IMR-90 (cell line): ENCODE measurements around the gene TIPIN. TPM values are rescaled to one million over a fixed set of nuclear protein-coding genes. Genes with fewer than 3 reads are reported as not detected.

Experiments used
- ATAC-seq: fragments of 200-7000 bp; cut with Tn5 transposase; 2 replicates; pipeline ENCODE4 v1.9.1; 2020; ENCODE audit warnings: low read depth, mild to moderate bottlenecking, moderate library complexity
- BruUV-seq: library from RNA; stranded (reverse); fragments of 400-500 nt; replicated peaks from 2 replicates; lab custom pipeline; 2021; lab: Mats Ljungman, UMichigan
- CTCF ChIA-PET: fragments of 300-600 bp; formaldehyde crosslinking; extraction: SDS; loops from one replicate; lab custom pipeline; 2021; ENCODE audit warnings: antibody characterized with exemption; lab: Yijun Ruan, JAX
- POLR2A ChIA-PET: fragments of 300-600 bp; sonication (Branson Sonifier 250); formaldehyde crosslinking; loops from one replicate; lab custom pipeline; 2022; ENCODE audit warnings: antibody characterized with exemption; ENCODE audit not compliant: unreplicated experiment; lab: Charles Lee
- DNase-seq: peaks from one replicate; pipeline ENCODE4 v3.0.0; 2013
- H2AFZ ChIP-seq: replicated peaks from 2 replicates; pipeline ENCODE3; 2013; ENCODE audit warnings: low read length, mild to moderate bottlenecking; ENCODE audit not compliant: poor library complexity
- H2AK5ac ChIP-seq: 2 replicates; pipeline ENCODE4 v1.6.1; 2013; ENCODE audit warnings: low read depth, low read length, inconsistent platforms
- H2AK9ac ChIP-seq: replicated peaks from 2 replicates; pipeline ENCODE3; 2013; ENCODE audit warnings: mild to moderate bottlenecking, low read depth, low read length, moderate library complexity; ENCODE audit not compliant: poor library complexity
- H2BK120ac ChIP-seq: 2 replicates; pipeline ENCODE4 v1.6.1; 2013; ENCODE audit warnings: low read depth, low read length, inconsistent platforms
- H2BK15ac ChIP-seq: 3 replicates; pipeline ENCODE4 v1.6.1; 2013; ENCODE audit warnings: low read depth, low read length, inconsistent platforms
- H2BK20ac ChIP-seq: 2 replicates; pipeline ENCODE4 v1.6.1; 2013; ENCODE audit warnings: low read depth, mild to moderate bottlenecking, inconsistent platforms, low read length, moderate library complexity
- H2BK5ac ChIP-seq: 2 replicates; pipeline ENCODE4 v1.6.1; 2013; ENCODE audit warnings: mild to moderate bottlenecking, low read depth, low read length, inconsistent platforms; ENCODE audit not compliant: poor library complexity, severe bottlenecking
- H3K14ac ChIP-seq: replicated peaks from 2 replicates; pipeline ENCODE4 v1.6.1; 2013; ENCODE audit warnings: low read depth, low read length, inconsistent platforms
- H3K18ac ChIP-seq: 2 replicates; pipeline ENCODE4 v1.6.1; 2013; ENCODE audit warnings: low read depth, low read length, control low read depth
- H3K23ac ChIP-seq: 2 replicates; pipeline ENCODE4 v1.6.1; 2013; ENCODE audit warnings: low read depth, low read length, inconsistent platforms
- H3K27ac ChIP-seq: 2 replicates; pipeline ENCODE4 v1.5.1; 2013; ENCODE audit warnings: mild to moderate bottlenecking, control low read depth, low read length; ENCODE audit not compliant: insufficient read depth
- H3K27me3 ChIP-seq: 2 replicates; pipeline ENCODE4 v1.6.1; 2013; ENCODE audit warnings: low read length; ENCODE audit not compliant: control insufficient read depth, insufficient read depth
- H3K36me3 ChIP-seq: 2 replicates; pipeline ENCODE4 v1.6.1; 2013; ENCODE audit warnings: low read length, mixed read lengths; ENCODE audit not compliant: control insufficient read depth, insufficient read depth
- H3K4ac ChIP-seq: 2 replicates; pipeline ENCODE4 v1.6.1; 2013; ENCODE audit warnings: low read depth, low read length, inconsistent platforms
- H3K4me1 ChIP-seq: 2 replicates; pipeline ENCODE4 v1.6.1; 2013; ENCODE audit warnings: low read length, mixed read lengths; ENCODE audit not compliant: control insufficient read depth, insufficient read depth
- H3K4me2 ChIP-seq: 2 replicates; pipeline ENCODE4 v1.6.1; 2013; ENCODE audit warnings: low read depth, mild to moderate bottlenecking, control low read depth, low read length, moderate library complexity
- H3K4me3 ChIP-seq: 2 replicates; pipeline ENCODE4 v1.5.1; 2013; ENCODE audit warnings: low read depth, mild to moderate bottlenecking, control low read depth, low read length, moderate library complexity; ENCODE audit not compliant: insufficient read depth
- H3K56ac ChIP-seq: 2 replicates; pipeline ENCODE4 v1.6.1; 2013; ENCODE audit warnings: low read length, inconsistent platforms; ENCODE audit not compliant: insufficient read depth; ENCODE audit errors: extremely low read depth
- H3K79me1 ChIP-seq, 2 experiments: 2 replicates each; pipeline ENCODE4 v1.6.1; 2013; ENCODE audit warnings: low read length in 2 of 2, inconsistent platforms in 1 of 2, low read depth in 1 of 2
- H3K9ac ChIP-seq: 2 replicates; pipeline ENCODE4 v1.6.1; 2013; ENCODE audit warnings: low read depth, low read length, control low read depth
- H3K9me1 ChIP-seq: 2 replicates; pipeline ENCODE4 v1.6.1; 2013; ENCODE audit warnings: low read length, inconsistent platforms; ENCODE audit not compliant: insufficient read depth
- H3K9me3 ChIP-seq: 2 replicates; pipeline ENCODE4 v1.6.1; 2013; ENCODE audit warnings: low read length; ENCODE audit not compliant: control insufficient read depth, insufficient read depth
- H4K20me1 ChIP-seq: 2 replicates; pipeline ENCODE4 v1.6.1; 2013; ENCODE audit warnings: low read length, inconsistent platforms; ENCODE audit not compliant: insufficient read depth
- H4K5ac ChIP-seq: 2 replicates; pipeline ENCODE4 v1.6.1; 2013; ENCODE audit warnings: mild to moderate bottlenecking, low read depth, low read length, control low read depth
- H4K8ac ChIP-seq, 2 experiments: 2 replicates each; pipeline ENCODE4 v1.6.1; 2013; ENCODE audit warnings: low read depth in 2 of 2, low read length in 2 of 2, control low read depth in 1 of 2, inconsistent platforms in 1 of 2
- H4K91ac ChIP-seq: 2 replicates; pipeline ENCODE4 v1.6.1; 2013; ENCODE audit warnings: low read depth, low read length, inconsistent platforms; ENCODE audit not compliant: insufficient read depth
- BHLHE40 ChIP-seq: fragments of 150-350 bp; IDR thresholded peaks from 2 replicates; pipeline ENCODE4 v1.6.1; 2016; ENCODE audit warnings: mild to moderate bottlenecking, low read depth, low read length
- CHD1 ChIP-seq: IDR thresholded peaks from 2 replicates; pipeline ENCODE4 v1.6.1; 2012; ENCODE audit warnings: low read depth, low read length, improper control_type of control experiment
- CTCF ChIP-seq: conservative IDR thresholded peaks from 2 replicates; pipeline ENCODE4 v1.5.1; 2012; ENCODE audit warnings: mild to moderate bottlenecking, low read depth, low read length, improper control_type of control experiment
- FOS ChIP-seq: fragments of 150-350 bp; IDR thresholded peaks from 2 replicates; pipeline ENCODE4 v1.6.1; 2016; ENCODE audit warnings: low read depth, low read length
- MAFK ChIP-seq: IDR thresholded peaks from 2 replicates; pipeline ENCODE4 v1.6.1; 2012; ENCODE audit warnings: low read depth, low read length, improper control_type of control experiment
- MAZ ChIP-seq: IDR thresholded peaks from 2 replicates; pipeline ENCODE4 v1.6.1; 2012; ENCODE audit warnings: low read depth, mild to moderate bottlenecking, low read length, improper control_type of control experiment, moderate library complexity, borderline replicate concordance
- MXI1 ChIP-seq: IDR thresholded peaks from 2 replicates; pipeline ENCODE4 v1.6.1; 2012; ENCODE audit warnings: low read depth, mild to moderate bottlenecking, low read length, moderate library complexity, borderline replicate concordance
- NFE2L2 ChIP-seq: fragments of 150-350 bp; IDR thresholded peaks from 2 replicates; pipeline ENCODE4 v1.6.1; 2016; ENCODE audit warnings: low read depth, mild to moderate bottlenecking, low read length
- POLR2A ChIP-seq: IDR thresholded peaks from 2 replicates; pipeline ENCODE4 v1.6.1; 2012; ENCODE audit warnings: mild to moderate bottlenecking, low read depth, low read length
- RCOR1 ChIP-seq: IDR thresholded peaks from 2 replicates; pipeline ENCODE4 v1.6.1; 2012; ENCODE audit warnings: mild to moderate bottlenecking, low read length, improper control_type of control experiment; ENCODE audit not compliant: insufficient replicate concordance
- SMC3 ChIP-seq: fragments of 150-350 bp; IDR thresholded peaks from 2 replicates; pipeline ENCODE4 v1.6.1; 2016; ENCODE audit warnings: low read depth, mild to moderate bottlenecking, antibody characterized with exemption, low read length, moderate library complexity
- WGBS, 2 experiments: methylation state at CpG; one replicate each; pipeline versions ENCODE4 v1.1.5 to v1.1.7; 2013; ENCODE audit warnings: missing lambda C conversion rate in 2 of 2; ENCODE audit not compliant: insufficient read length in 1 of 2; ENCODE audit errors: extremely low coverage in 2 of 2; 5-methylcytosine and 5-hydroxymethylcytosine counted together
- dilution Hi-C: fragments of 300-500 bp; cut with HindIII; formaldehyde crosslinking; loops from one replicate; pipeline ENCODE4 v1.14.3; 2018; ENCODE audit warnings: low sequenced_read_pairs; ENCODE audit not compliant: unreplicated experiment
- in situ Hi-C: fragments of 300-500 bp; cut with MboI; formaldehyde crosslinking; loops from 3 replicates; pipeline ENCODE4 v1.14.3; 2019; ENCODE audit warnings: low sequenced_read_pairs, inconsistent platforms, mixed read lengths
- intact Hi-C: fragments of 100-400 bp; cut with micrococcal nuclease; formaldehyde crosslinking; loops from 2 replicates; pipeline ENCODE4 v1.10.0; 2022
- polyA plus RNA-seq, 3 experiments: library from polyadenylated mRNA; depleted of rRNA; stranded (reverse); fragments of >200 nt; gene quantifications; 2 replicates each; pipeline ENCODE4 v1.2.3, GENCODE V29; 2012; ENCODE audit warnings: low replicate concordance in 1 of 3
- total RNA-seq: library from RNA; depleted of rRNA; stranded (reverse); fragments of >200 nt; gene quantifications from 2 replicates; pipeline ENCODE4 v1.2.3, GENCODE V29; 2012
- TF ChIP-seq, protein P1 (sequence below): fragments of 150-350 bp; IDR thresholded peaks from 2 replicates; pipeline ENCODE4 v1.6.1; 2017; ENCODE audit warnings: mild to moderate bottlenecking, antibody characterized with exemption, low read length, low read depth
- TF ChIP-seq, protein P2 (sequence below): fragments of 150-350 bp; IDR thresholded peaks from 2 replicates; pipeline ENCODE4 v1.6.1; 2016; ENCODE audit warnings: low read depth, mild to moderate bottlenecking, low read length, moderate library complexity, borderline replicate concordance

Gene TIPIN
- total and polyA plus RNA-seq, 2 of the 4 experiments (the other 2 are of a cell fraction), result 6.3 to 7.3 TPM

GRCh38 chr15:66310786-66311185, 45.7 kb downstream of the TIPIN start:
- no peak overlapping the region for H3K4me3 ChIP-seq
- intact Hi-C loops (no loop called here), dilution Hi-C loops (loop anchor here (25.0 kb wide), 1 partner anchor 102 kb away; no protein-coding TSS in a partner anchor), in situ Hi-C loops (no loop called here)
- no peak overlapping the region for H3K4ac ChIP-seq
- no peak overlapping the region for H2AK5ac ChIP-seq
- ATAC-seq (no peak), DNase-seq (no peak)
- no peak overlapping the region for H3K9ac ChIP-seq
- H3K79me1 ChIP-seq, result no peaks in the 10 kb centered on the region
- BruUV-seq, result no TSS peak
- no peak overlapping the region for H4K91ac ChIP-seq
- H4K5ac ChIP-seq, result no peak overlapping the region
- H2BK120ac ChIP-seq, result no peak overlapping the region
- H3K4me1 ChIP-seq, result no peaks in the 10 kb centered on the region
- no peak overlapping the region for H3K56ac ChIP-seq
- H4K20me1 ChIP-seq, result no peaks in the 10 kb centered on the region
- H3K14ac ChIP-seq, result no peak overlapping the region
- no peak overlapping the region for H2BK15ac ChIP-seq
- H4K8ac ChIP-seq, result no peak overlapping the region
- H2BK5ac ChIP-seq, result no peak overlapping the region
- H3K27me3 ChIP-seq, result no peaks in the 10 kb centered on the region
- no peak overlapping the region for H3K18ac ChIP-seq
- H2BK20ac ChIP-seq, result no peak overlapping the region
- no peaks in the 10 kb centered on the region; the same call in 1 of the 2 replicates for H3K9me1 ChIP-seq
- H3K23ac ChIP-seq, result no peak overlapping the region
- H3K9me3 ChIP-seq, result no peaks in the 10 kb centered on the region
- CTCF ChIA-PET, result no interaction called here
- no peak overlapping the region for H3K27ac ChIP-seq
- no CpG with 5 or more reads among the region's 2 CpGs for WGBS, 2 experiments
- peaks cover 16% of the 10 kb centered on the region for H3K36me3 ChIP-seq
- H3K4me2 ChIP-seq, result no peak overlapping the region
- H2AK9ac ChIP-seq, result no peak overlapping the region
- no peak overlapping the region for H2AFZ ChIP-seq
- TF ChIP-seq MAFK (no peak), BHLHE40 (no peak), RCOR1 (no peak), MAZ (no peak), CHD1 (no peak), CTCF (no peak), MXI1 (no peak), FOS (no peak), SMC3 (no peak), NFE2L2 (no peak), POLR2A (no peak)
- TF ChIP-seq, protein P1, sequence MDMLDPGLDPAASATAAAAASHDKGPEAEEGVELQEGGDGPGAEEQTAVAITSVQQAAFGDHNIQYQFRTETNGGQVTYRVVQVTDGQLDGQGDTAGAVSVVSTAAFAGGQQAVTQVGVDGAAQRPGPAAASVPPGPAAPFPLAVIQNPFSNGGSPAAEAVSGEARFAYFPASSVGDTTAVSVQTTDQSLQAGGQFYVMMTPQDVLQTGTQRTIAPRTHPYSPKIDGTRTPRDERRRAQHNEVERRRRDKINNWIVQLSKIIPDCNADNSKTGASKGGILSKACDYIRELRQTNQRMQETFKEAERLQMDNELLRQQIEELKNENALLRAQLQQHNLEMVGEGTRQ, result no peak
- TF ChIP-seq, protein P2, sequence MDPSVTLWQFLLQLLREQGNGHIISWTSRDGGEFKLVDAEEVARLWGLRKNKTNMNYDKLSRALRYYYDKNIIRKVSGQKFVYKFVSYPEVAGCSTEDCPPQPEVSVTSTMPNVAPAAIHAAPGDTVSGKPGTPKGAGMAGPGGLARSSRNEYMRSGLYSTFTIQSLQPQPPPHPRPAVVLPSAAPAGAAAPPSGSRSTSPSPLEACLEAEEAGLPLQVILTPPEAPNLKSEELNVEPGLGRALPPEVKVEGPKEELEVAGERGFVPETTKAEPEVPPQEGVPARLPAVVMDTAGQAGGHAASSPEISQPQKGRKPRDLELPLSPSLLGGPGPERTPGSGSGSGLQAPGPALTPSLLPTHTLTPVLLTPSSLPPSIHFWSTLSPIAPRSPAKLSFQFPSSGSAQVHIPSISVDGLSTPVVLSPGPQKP, result no peak
- POLR2A ChIA-PET, result no interaction called here
